Measurements from ENCODE around the gene MRPS6.
A peak's percentile ranks its signal among the peaks of the same experiment; 100 is the strongest.

MRPS6 gene

GRCh38 chr21:34073032-34073748 lies at the start of gene MRPS6, which contains the start of gene SLC5A3:
TSS of gene MRPS6 (plus strand) at chr21:34073578. CDS start at chr21:34073701, 123 bp downstream.
TSS of gene SLC5A3 (plus strand) at chr21:34073578. CDS start at chr21:34095199, 21,621 bp downstream.
- DNase-seq, result peak; percentile 64

DNA sequence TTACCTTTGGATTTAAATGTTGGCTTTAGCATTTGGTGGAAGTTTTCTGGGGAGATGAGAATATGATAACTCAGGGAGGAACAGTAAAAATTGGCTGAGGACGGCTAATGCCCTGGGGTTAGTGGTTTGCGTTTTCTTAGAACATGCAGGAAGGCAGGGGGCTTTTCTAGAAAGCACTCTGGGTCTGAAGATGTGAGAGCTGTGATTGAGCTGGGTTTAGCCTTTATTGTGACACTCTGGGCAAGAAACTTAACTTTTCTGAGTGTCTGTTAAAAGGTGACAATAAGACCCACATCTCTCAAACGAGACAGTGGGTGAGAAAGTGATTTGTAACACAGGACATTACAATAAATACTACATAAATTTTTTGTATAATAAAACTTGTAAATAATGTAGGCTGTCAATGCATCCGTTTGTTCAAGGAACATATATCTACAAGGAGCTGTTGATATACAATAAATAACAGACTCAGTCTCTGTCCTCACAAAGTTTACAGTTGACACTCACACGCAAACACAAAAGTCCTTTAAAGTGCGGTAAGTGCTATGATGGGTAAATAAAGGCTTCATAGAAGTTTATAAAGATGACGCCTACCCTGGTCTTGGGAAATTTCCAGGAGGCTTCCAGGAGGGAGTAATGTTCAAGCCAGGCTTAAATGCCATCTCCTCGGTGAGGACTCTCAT lies 49.5 kb upstream of the MRPS6 start:
- no peak for DNase-seq

DNA sequence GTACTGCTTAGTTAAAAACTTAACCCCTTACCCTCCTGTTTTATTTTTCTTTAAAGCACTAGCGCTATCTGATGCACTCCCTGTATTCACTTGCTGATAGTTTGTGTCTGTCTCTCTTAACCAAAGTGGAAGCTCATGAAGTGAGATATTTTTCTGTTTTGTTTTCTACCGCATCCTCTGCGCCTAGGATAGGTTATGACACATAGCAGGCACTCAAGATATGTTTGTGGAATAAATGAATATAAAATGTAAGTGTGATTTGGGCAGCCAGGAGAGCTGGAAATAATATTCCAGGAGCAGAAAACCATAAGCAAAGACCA lies 49.0 kb upstream of the MRPS6 start:
- DNase-seq, result no peak

GRCh38 chr21:34027721-34028461 lies 45.5 kb upstream of the MRPS6 start:
- no peak for DNase-seq

GRCh38 chr21:34029743-34030528 lies 43.4 kb upstream of the MRPS6 start:
- DNase-seq, result peak; percentile 7

GRCh38 chr21:34031835-34032370 lies 41.5 kb upstream of the MRPS6 start:
- no peak for DNase-seq

- no peak for DNase-seq
Measured at GRCh38 chr21:34034369-34035014, 38.9 kb upstream of the MRPS6 start.

DNA sequence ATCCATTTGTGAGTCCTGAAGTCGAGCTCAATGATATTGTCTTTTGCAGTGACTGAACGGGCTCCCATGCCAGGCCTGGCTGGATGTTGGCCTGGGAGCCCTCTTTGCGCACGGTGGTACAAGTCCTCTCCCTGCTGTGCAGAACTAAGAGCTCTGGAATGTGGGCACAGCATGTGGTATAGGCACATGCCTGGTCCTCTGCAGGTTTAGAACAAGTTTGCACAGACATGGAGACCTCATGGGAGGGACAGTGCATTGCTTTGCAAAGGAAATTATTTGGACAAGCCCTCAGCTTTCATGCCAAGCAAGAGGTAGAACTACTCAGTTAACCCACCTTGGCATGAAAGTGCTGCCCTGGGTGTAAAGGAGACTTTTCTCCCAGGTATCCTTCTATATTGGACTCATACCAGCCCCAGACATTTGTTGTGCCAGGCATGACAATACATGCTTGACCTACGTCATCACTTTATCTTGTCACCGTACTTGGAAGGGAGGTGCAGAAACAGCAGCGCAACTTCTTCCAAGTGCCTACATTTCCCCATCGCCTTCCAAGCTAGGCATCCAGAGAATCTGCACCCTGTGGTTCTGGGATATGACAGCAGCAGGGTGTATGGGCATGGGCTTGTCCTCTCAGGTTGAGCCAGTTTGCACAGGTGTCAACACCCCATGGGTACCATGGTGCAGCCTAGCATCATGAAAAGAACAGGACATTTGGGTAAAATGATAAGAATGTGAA lies 37.6 kb upstream of the MRPS6 start:
- no peak for DNase-seq

DNA sequence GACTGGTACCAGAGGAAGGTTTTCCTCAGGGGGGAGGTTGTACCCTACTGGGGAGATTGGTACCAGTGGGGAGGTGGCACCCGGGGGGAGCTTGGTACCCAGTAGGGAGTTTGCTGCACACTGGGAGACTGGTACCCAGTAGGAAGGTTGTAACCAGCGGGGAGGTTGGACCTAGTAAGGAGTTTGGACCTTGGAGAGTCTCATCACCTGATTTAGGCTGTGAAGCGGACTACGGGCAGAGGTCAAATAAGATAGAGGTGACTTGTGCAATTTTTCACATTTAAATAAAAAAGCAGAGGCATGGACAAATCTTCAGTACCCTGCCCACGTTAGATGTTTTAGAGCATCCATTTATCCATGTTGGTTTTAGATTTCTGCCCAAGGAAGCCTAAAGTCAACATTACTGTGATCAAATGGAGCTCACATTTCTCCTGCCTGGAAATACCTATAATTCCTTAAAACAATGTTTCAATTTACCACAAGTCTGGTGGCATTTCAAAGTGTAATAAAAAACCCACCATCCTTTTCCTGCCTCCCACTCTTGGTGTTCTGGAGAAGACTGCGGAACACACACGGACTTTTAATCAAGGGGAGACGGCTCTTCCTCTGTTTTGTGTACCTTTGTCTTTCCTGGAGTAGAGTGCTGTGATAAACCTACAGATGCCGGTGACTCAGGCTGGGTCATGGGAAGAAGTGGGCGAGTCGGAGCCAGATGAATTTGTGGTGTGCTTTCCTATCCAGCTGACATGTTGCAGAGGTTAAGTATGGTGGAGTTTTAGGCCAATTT lies 36.2 kb upstream of the MRPS6 start:
- DNase-seq, result no peak

- DNase-seq, result no peak
Measured at GRCh38 chr21:34039678-34040382, 33.5 kb upstream of the MRPS6 start.

DNA sequence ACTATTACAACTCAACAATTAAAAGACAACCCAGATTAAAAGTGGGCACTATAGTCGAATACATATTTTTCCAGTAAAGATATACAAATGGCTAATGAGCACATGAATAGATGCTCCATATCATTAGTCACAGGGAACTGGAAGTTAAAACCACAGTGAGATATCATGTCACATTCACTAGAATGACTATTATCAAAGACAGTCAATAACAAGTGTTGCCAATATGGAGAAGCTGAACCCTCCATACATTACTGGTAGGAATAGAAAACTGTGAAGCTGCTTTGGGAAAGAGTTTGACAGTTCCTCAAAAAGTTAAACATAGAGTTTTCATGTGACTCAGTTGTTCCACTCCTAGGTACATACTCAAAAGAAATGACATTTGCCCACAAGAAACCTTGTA lies 30.6 kb upstream of the MRPS6 start:
- no peak for DNase-seq

DNA sequence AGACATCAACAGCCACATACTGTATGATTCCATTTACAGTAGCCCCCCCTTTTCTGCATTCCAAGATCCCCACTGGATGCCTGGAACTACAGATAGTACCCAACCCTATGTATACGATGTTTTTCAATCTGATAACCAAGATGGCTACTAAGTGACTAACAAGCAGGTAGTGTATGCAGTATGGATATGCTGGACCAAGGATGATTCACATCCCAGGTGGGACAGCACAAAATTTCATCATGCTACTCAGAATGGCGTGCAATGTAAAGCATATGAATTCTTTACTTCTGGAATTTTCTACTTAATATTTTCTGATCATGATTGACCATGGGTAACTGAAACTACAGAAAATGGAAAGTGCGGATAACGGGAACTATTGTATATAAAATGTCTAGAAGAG lies 30.0 kb upstream of the MRPS6 start:
- no peak for DNase-seq

GRCh38 chr21:34046917-34047316 lies 26.5 kb upstream of the MRPS6 start:
- no peak for DNase-seq

DNA sequence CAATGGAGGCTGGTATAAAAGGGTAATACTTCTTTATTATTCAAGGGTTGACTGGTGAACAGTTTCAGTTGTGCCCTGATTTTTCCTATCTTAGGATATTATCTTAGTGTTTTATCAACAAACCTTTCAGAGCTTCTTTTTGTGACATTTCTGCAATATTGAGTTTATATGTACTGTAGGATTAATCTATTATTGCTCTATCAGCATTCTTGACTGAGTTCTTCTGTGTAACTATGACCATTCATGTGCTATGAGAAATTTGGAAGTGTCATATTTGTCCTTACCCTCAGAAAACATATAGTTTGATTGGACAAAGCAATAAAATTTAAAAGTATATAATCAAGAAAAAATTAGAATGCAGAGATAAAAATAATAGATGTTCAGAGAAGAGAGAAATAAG lies 25.5 kb upstream of the MRPS6 start:
- no peak for DNase-seq

DNA sequence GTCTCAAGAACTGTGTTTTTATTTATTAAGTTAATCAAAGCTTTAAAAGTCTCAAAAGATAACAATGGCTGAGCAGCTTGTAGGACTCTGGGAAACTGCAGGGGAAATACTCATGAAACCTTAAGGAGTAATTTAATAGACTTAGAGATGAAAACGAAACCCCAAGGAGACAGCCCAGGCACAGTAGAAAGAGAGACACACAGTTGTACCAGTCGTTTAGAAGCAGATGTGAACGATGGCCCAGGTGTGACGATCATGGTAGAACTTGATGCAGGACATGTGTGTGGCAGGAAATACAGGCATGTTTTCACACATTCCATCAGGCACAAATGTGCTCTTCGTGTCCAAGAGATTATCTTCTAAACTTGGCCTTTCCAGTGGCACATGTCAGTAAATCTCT lies 21.2 kb upstream of the MRPS6 start:
- no peak for DNase-seq

- DNase-seq, result no peak
Measured at GRCh38 chr21:34054259-34054658, 19.1 kb upstream of the MRPS6 start.

GRCh38 chr21:34055615-34056014 lies 17.8 kb upstream of the MRPS6 start:
- DNase-seq, result no peak

- no peak for DNase-seq
Measured at GRCh38 chr21:34061983-34062382, 11.4 kb upstream of the MRPS6 start.

GRCh38 chr21:34065027-34065426 lies 8.4 kb upstream of the MRPS6 start:
- DNase-seq, result no peak

DNA sequence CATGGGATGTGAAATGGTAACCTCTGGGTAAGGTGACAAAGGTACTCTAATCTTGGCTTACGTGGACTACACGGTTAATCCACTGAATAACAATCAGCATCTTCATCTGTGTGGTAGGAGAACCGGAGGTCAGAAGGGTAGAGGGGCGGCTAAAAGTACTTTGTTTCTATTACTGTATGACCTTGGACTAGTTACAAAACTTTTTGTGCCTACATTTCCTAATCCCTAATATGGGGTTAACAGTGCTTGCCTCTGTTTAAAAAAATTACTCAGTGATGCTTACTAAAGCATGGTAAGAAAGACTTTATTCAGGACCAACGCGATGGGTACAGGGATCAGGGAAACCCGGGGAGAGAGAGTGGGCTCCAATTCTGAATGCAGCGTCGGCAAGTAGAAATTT lies 1.7 kb upstream of the MRPS6 start:
- no peak for DNase-seq

Data from activated gamma-delta T cell treated with Interleukin-2 at 50 U/mL for 16 hours (primary cell).